Kidney epithelial cell (primary cell): Measurements from ENCODE around the gene ZFAND6. TPM values are rescaled to one million over a fixed set of nuclear protein-coding genes. Genes with fewer than 3 reads are reported as not detected.
"Not testable (repeated sequence)": the region's sequence is repeated elsewhere in the genome, so short reads cannot be mapped to it uniquely, and the experiment has no call there.

Experiments
- DNase-seq: peaks from one replicate; pipeline ENCODE4 v3.0.0-alpha.2; 2010; ENCODE audit warnings: low read depth
- H3K27me3 ChIP-seq: 2 replicates; pipeline ENCODE4 v1.6.0; 2011; ENCODE audit warnings: low read length; ENCODE audit not compliant: control insufficient read depth, insufficient read depth
- H3K36me3 ChIP-seq: 2 replicates; pipeline ENCODE4 v1.5.1; 2011; ENCODE audit warnings: low read length; ENCODE audit not compliant: control insufficient read depth, insufficient read depth
- H3K4me3 ChIP-seq: 2 replicates; pipeline ENCODE4 v1.5.1; 2011; ENCODE audit warnings: low read depth, mild to moderate bottlenecking, control low read depth, low read length
- CTCF ChIP-seq: IDR thresholded peaks from 2 replicates; pipeline ENCODE4 v1.5.1; 2011; ENCODE audit warnings: mild to moderate bottlenecking, moderate library complexity, low read length, control low read depth, inconsistent platforms; ENCODE audit not compliant: insufficient read depth, poor library complexity, severe bottlenecking
- total RNA-seq: library from RNA; depleted of rRNA; stranded (reverse); fragments of >200 nt; gene quantifications from 2 replicates; pipeline ENCODE4 v1.2.3, GENCODE V29; 2015

The ZFAND6 gene
- total RNA-seq, 1 donor from 2014 or later, result 114 TPM

GRCh38 chr15:80118956-80119355, 59.5 kb downstream of the ZFAND6 start:
- no peak for TF ChIP-seq CTCF
- Histone ChIP-seq H3K36me3 (no peaks in the 10 kb centered on the region), H3K27me3 (no peaks in the 10 kb centered on the region), H3K4me3 (no peak overlapping the region)
- no peak for DNase-seq

- no peak overlapping the region for H3K4me3 ChIP-seq
Measured at GRCh38 chr15:80120636-80121035, 61.2 kb downstream of the ZFAND6 start.

GRCh38 chr15:80121546-80121945, 62.1 kb downstream of the ZFAND6 start:
- Histone ChIP-seq H3K4me3 (no peak overlapping the region), H3K36me3 (no peaks in the 10 kb centered on the region), H3K27me3 (no peaks in the 10 kb centered on the region)
- no peak for DNase-seq
- no peak for TF ChIP-seq CTCF

More at GRCh38 chr15:80120636-80121035, 61.2 kb downstream of the ZFAND6 start:
- no peak for DNase-seq
- no peaks in the 10 kb centered on the region for H3K27me3 ChIP-seq
- TF ChIP-seq CTCF, result no peak
- no peaks in the 10 kb centered on the region for H3K36me3 ChIP-seq

DNA sequence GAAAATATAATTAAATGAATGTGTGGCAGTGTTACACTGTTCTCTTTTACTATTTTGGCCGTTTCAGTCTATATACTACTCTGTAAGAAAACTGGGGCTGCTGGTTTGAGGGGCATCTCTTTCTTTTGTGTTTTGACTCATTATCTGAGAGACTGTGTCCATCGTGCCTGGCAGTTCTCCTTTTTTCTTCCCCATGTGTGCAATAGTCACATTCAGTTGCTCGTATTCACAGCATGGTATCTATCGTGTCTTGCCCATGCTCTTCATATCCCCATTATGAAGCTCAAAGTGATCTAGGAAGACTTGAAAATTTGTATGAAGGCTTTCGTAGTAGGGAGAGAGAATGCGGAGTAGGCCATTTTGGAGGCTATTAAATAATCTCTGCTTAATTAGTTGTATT, 63.6 kb downstream of the ZFAND6 start:
- TF ChIP-seq CTCF, result no peak
- H3K36me3 ChIP-seq, result no peaks in the 10 kb centered on the region
- no peak overlapping the region for H3K4me3 ChIP-seq
- DNase-seq, result no peak
- H3K27me3 ChIP-seq, result no peaks in the 10 kb centered on the region

- not testable (repeated sequence) for DNase-seq, H3K4me3 ChIP-seq, H3K36me3 ChIP-seq, H3K27me3 ChIP-seq
Measured at GRCh38 chr15:80127253-80127652, 67.8 kb downstream of the ZFAND6 start.

- TF ChIP-seq CTCF, result no peak
- Histone ChIP-seq H3K27me3 (no peaks in the 10 kb centered on the region), H3K4me3 (no peak overlapping the region), H3K36me3 (no peaks in the 10 kb centered on the region)
- no peak for DNase-seq
Measured at GRCh38 chr15:80127911-80128310, 68.4 kb downstream of the ZFAND6 start.
